ENCODE results near the gene ARAP1. TPM values are rescaled to one million over a fixed set of nuclear protein-coding genes. Genes with fewer than 3 reads are reported as not detected.

ARAP1 gene
- polyA plus RNA-seq, 3 donors = 48.7 to 487 (median 79.0) TPM

DNA sequence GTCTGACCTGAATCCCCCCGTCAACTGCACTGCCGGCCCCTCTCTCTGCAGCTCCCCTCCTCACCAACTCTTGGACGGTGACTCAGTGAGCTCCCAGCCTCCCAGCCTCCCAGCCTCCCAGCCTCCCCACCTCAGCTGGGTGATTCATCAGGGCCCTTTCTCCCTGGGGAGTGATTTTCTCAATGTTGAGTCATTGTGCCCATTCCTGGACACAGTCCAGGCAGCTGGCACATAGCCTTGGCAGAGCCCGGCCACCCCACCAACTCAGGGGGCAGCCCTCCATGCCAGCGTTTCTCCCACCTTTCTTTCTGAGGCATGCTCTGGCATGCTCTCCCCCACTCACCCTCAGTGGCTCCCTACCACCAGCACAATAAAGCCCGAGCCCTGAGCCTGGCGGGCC lies 108.7 kb downstream of the ARAP1 start:
- peak; percentile 22 to 74 (median 36) for DNase-seq
- Mint-ChIP-seq H3K9me3 (peaks cover 0 to 4% (median 0%) of the 10 kb centered on the region in 7 donors), H3K36me3 (no peaks in the 10 kb centered on the region), H3K4me3 (peak overlapping the region; percentile 60 to 72), H3K27me3 (ENCODE audit: low read depth in 3 of 3) (peaks cover 19 to 32% (median 19%) of the 10 kb centered on the region in 3 donors), H3K4me1 (peaks cover 6% of the 10 kb centered on the region), H3K27ac (no peak overlapping the region)
- H3K4me1 ChIP-seq (ENCODE audit: control insufficient read depth in 1 of 2, insufficient read depth in 2 of 2, low read length in 2 of 2) = peaks cover 15 to 18% of the 10 kb centered on the region in 2 donors
- no peak overlapping the region for H3K9ac ChIP-seq (ENCODE audit: insufficient read depth, low read length, poor library complexity, severe bottlenecking)
- H3K36me3 ChIP-seq (replicated peaks in 1 of 2; ENCODE audit: control insufficient read depth in 1 of 2, insufficient read depth in 2 of 2, low read length in 2 of 2) = no peaks in the 10 kb centered on the region
- H2AFZ ChIP-seq (ENCODE audit: insufficient read depth, low read depth, low read length, poor library complexity, severe bottlenecking) = no peak overlapping the region
- H4K20me1 ChIP-seq (ENCODE audit: insufficient read depth, low read length) = peaks cover 8% of the 10 kb centered on the region
- no peak for TF ChIP-seq CTCF (IDR thresholded peaks at IDR 0.05)
- no peaks in the 10 kb centered on the region for H3K79me2 ChIP-seq (ENCODE audit: insufficient read depth, low read length)
- 88% methylated on average over 6 of the region's 7 CpGs for WGBS (ENCODE audit: insufficient coverage)
- H3K4me3 ChIP-seq (replicated peaks in 1 of 3; ENCODE audit: low read depth in 2 of 3, low read length in 3 of 3) = no peak overlapping the region
- intact Hi-C loops (cut with micrococcal nuclease) = loop anchor here (2.0 to 5.0 kb wide), 3 partner anchors 56 to 173 kb away; no protein-coding TSS in a partner anchor
- peaks cover 14 to 55% of the 10 kb centered on the region in 2 donors for H3K27me3 ChIP-seq (ENCODE audit: control insufficient read depth in 2 of 2, insufficient read depth in 2 of 2, low read length in 2 of 2)
- H3K27ac ChIP-seq (ENCODE audit: low read depth in 1 of 2, low read length in 2 of 2) = no peak overlapping the region
- peaks cover 0 to 14% of the 10 kb centered on the region in 2 donors for H3K9me3 ChIP-seq (replicated peaks in 1 of 2; ENCODE audit: control insufficient read depth in 1 of 2, insufficient read depth in 1 of 2, low read length in 2 of 2)
- H3K4me2 ChIP-seq (replicated peaks; ENCODE audit: extremely low read depth, low read length, poor library complexity, severe bottlenecking) = no peak overlapping the region

GRCh38 chr11:72642884-72643522 lies 109.2 kb downstream of the ARAP1 start:
- Mint-ChIP-seq H3K9me3 (peaks cover 0 to 4% (median 0%) of the 10 kb centered on the region in 7 donors), H3K4me1 (peaks cover 6% of the 10 kb centered on the region), H3K36me3 (no peaks in the 10 kb centered on the region), H3K4me3 (peak overlapping the region; percentile 60 to 84), H3K27me3 (ENCODE audit: low read depth in 3 of 3) (peaks cover 24 to 35% (median 25%) of the 10 kb centered on the region in 3 donors), H3K27ac (no peak overlapping the region)
- Histone ChIP-seq H3K9ac (ENCODE audit: insufficient read depth, low read length, poor library complexity, severe bottlenecking) (no peak overlapping the region), H3K9me3 (replicated peaks in 1 of 2; ENCODE audit: control insufficient read depth in 1 of 2, insufficient read depth in 1 of 2, low read length in 2 of 2) (peaks cover 0 to 14% of the 10 kb centered on the region in 2 donors), H2AFZ (ENCODE audit: insufficient read depth, low read depth, low read length, poor library complexity, severe bottlenecking) (peak overlapping the region; percentile 35), H3K4me1 (ENCODE audit: control insufficient read depth in 1 of 2, insufficient read depth in 2 of 2, low read length in 2 of 2) (peaks cover 15 to 18% of the 10 kb centered on the region in 2 donors), H3K79me2 (ENCODE audit: insufficient read depth, low read length) (no peaks in the 10 kb centered on the region), H3K4me2 (replicated peaks; ENCODE audit: extremely low read depth, low read length, poor library complexity, severe bottlenecking) (peak overlapping the region; percentile 68), H3K27ac (ENCODE audit: low read depth in 1 of 2, low read length in 2 of 2) (no peak overlapping the region), H3K27me3 (ENCODE audit: control insufficient read depth in 2 of 2, insufficient read depth in 2 of 2, low read length in 2 of 2) (peaks cover 14 to 59% of the 10 kb centered on the region in 2 donors), H3K36me3 (replicated peaks in 1 of 2; ENCODE audit: control insufficient read depth in 1 of 2, insufficient read depth in 2 of 2, low read length in 2 of 2) (no peaks in the 10 kb centered on the region), H4K20me1 (ENCODE audit: insufficient read depth, low read length) (peaks cover 8% of the 10 kb centered on the region), H3K4me3 (replicated peaks in 1 of 3; ENCODE audit: low read depth in 2 of 3, low read length in 3 of 3) (peak overlapping the region in 2 of 3 experiments; percentile 14 to 67)
- peak; percentile 47 to 66 (median 64) for DNase-seq
- intact Hi-C loops (cut with micrococcal nuclease) = loop anchor here (2.0 to 5.0 kb wide), 3 partner anchors 56 to 172 kb away; no protein-coding TSS in a partner anchor
- WGBS (ENCODE audit: insufficient coverage) = 2% methylated on average over 59 of the region's 59 CpGs
- TF ChIP-seq CTCF (IDR thresholded peaks at IDR 0.05) = peak; percentile 99
